ENCODE results near the gene ADCY2.

ADCY2 gene

DNA sequence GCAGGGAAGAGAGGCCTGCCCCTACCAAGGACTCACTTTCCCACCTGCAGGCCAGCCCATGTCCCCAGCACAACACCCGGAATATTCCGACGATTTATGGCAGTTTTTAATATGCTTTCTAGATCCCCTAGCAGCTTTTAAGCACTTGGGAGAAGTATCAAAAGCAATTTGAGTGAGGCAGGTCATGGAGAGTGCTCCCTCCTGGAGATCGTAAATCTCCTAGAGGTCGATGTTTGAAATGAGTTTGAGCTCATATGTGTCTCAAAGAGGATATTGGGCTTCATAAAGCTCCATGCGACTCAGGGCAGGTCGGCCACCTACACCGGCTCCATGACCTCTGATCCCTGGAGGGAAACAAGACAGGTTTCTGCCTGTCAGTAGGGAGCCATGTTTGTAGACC, 427.7 kb downstream of the ADCY2 start:
- no peaks in the 10 kb centered on the region for H3K9me3 ChIP-seq (ENCODE audit: low read length)
- H3K4me3 ChIP-seq (ENCODE audit: low read depth in 1 of 2, low read length in 2 of 2): no peak overlapping the region
- H3K27ac ChIP-seq (ENCODE audit: low read depth, low read length): no peak overlapping the region

GRCh38 chr5:7824995-7825394, 429.1 kb downstream of the ADCY2 start:
- no peaks in the 10 kb centered on the region for H3K9me3 ChIP-seq (ENCODE audit: low read length)
- H3K4me1 ChIP-seq (ENCODE audit: insufficient read depth, low read length): no peaks in the 10 kb centered on the region
- H3K27me3 ChIP-seq (ENCODE audit: control insufficient read depth in 1 of 2, insufficient read depth in 2 of 2, low read length in 2 of 2): no peaks in the 10 kb centered on the region

More for the DNA sequence above, 427.7 kb downstream of the ADCY2 start:
- no peak overlapping the region for H3K9ac ChIP-seq (ENCODE audit: low read length)
- H3K4me1 ChIP-seq (ENCODE audit: insufficient read depth, low read length): no peaks in the 10 kb centered on the region
- H3K36me3 ChIP-seq (ENCODE audit: insufficient read depth, low read length): peaks cover 4% of the 10 kb centered on the region
- no peaks in the 10 kb centered on the region for H3K27me3 ChIP-seq (ENCODE audit: control insufficient read depth in 1 of 2, insufficient read depth in 2 of 2, low read length in 2 of 2)

GRCh38 chr5:7825630-7826029, 429.7 kb downstream of the ADCY2 start:
- Histone ChIP-seq H3K36me3 (ENCODE audit: insufficient read depth, low read length) (peaks cover 4% of the 10 kb centered on the region), H3K27ac (ENCODE audit: low read depth, low read length) (no peak overlapping the region), H3K4me3 (ENCODE audit: low read depth in 1 of 2, low read length in 2 of 2) (no peak overlapping the region), H3K9me3 (ENCODE audit: low read length) (no peaks in the 10 kb centered on the region), H3K9ac (ENCODE audit: low read length) (no peak overlapping the region), H3K27me3 (ENCODE audit: control insufficient read depth in 1 of 2, insufficient read depth in 2 of 2, low read length in 2 of 2) (no peaks in the 10 kb centered on the region), H3K4me1 (ENCODE audit: insufficient read depth, low read length) (no peaks in the 10 kb centered on the region)

More at GRCh38 chr5:7824995-7825394, 429.1 kb downstream of the ADCY2 start:
- Histone ChIP-seq H3K9ac (ENCODE audit: low read length) (no peak overlapping the region), H3K27ac (ENCODE audit: low read depth, low read length) (no peak overlapping the region), H3K36me3 (ENCODE audit: insufficient read depth, low read length) (peaks cover 4% of the 10 kb centered on the region), H3K4me3 (ENCODE audit: low read depth in 1 of 2, low read length in 2 of 2) (no peak overlapping the region)

DNA sequence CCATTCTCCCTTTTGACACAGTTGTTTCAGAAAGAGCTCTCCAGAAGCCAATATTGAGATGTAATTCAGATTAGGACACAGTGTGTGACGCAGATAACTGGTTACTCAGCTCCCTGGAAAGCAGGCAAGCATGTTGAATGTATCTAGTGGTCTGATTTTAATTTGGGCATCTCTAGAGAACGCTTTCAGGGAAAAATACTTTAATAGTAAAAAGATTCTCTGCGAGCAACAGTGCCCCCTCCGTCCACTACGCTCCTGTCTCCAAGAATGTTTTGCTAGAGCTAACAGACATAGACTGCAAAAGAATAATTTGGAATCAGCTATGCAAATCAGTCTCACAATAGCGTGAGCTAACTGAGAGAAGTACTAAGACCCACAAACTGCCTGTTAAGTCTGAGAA, 431.7 kb downstream of the ADCY2 start:
- peaks cover 4% of the 10 kb centered on the region for H3K36me3 ChIP-seq (ENCODE audit: insufficient read depth, low read length)
- H3K9me3 ChIP-seq (ENCODE audit: low read length): no peaks in the 10 kb centered on the region
- no peak overlapping the region for H3K4me3 ChIP-seq (ENCODE audit: low read depth in 1 of 2, low read length in 2 of 2)
- no peaks in the 10 kb centered on the region for H3K4me1 ChIP-seq (ENCODE audit: insufficient read depth, low read length)
- no peaks in the 10 kb centered on the region for H3K27me3 ChIP-seq (ENCODE audit: control insufficient read depth in 1 of 2, insufficient read depth in 2 of 2, low read length in 2 of 2)
- H3K9ac ChIP-seq (ENCODE audit: low read length): no peak overlapping the region
- H3K27ac ChIP-seq (ENCODE audit: low read depth, low read length): no peak overlapping the region

DNA sequence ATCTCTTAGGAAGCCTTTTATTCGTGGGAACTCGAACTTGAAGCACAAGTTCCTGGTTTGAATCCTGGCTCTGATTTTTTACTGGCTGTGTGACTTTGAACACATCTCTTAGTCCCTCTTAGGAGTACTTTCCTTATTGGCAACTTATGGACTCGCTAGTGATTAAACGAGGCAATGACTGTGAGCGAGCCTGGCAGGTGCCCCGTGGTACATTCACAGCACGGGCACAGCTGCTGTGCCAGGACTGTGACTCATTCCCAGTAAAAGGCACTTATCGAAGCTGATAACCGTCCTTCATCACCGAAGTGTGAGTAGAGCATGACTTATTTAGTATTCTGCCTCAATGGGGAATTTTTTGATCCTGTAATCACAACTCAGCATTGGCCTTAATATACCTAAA, 432.3 kb downstream of the ADCY2 start:
- Histone ChIP-seq H3K9me3 (ENCODE audit: low read length) (no peaks in the 10 kb centered on the region), H3K27ac (ENCODE audit: low read depth, low read length) (no peak overlapping the region), H3K9ac (ENCODE audit: low read length) (no peak overlapping the region), H3K27me3 (ENCODE audit: control insufficient read depth in 1 of 2, insufficient read depth in 2 of 2, low read length in 2 of 2) (no peaks in the 10 kb centered on the region), H3K4me3 (ENCODE audit: low read depth in 1 of 2, low read length in 2 of 2) (no peak overlapping the region), H3K4me1 (ENCODE audit: insufficient read depth, low read length) (no peaks in the 10 kb centered on the region), H3K36me3 (ENCODE audit: insufficient read depth, low read length) (peaks cover 4% of the 10 kb centered on the region)

GRCh38 chr5:7834982-7835381, 439.0 kb downstream of the ADCY2 start:
- no peaks in the 10 kb centered on the region for H3K36me3 ChIP-seq (ENCODE audit: insufficient read depth, low read length)
- no peak overlapping the region for H3K4me3 ChIP-seq (ENCODE audit: low read depth in 1 of 2, low read length in 2 of 2)
- H3K4me1 ChIP-seq (ENCODE audit: insufficient read depth, low read length): no peaks in the 10 kb centered on the region
- no peak overlapping the region for H3K9ac ChIP-seq (ENCODE audit: low read length)
- no peaks in the 10 kb centered on the region for H3K27me3 ChIP-seq (ENCODE audit: control insufficient read depth in 1 of 2, insufficient read depth in 2 of 2, low read length in 2 of 2)
- no peaks in the 10 kb centered on the region for H3K9me3 ChIP-seq (ENCODE audit: low read length)
- H3K27ac ChIP-seq (ENCODE audit: low read depth, low read length): no peak overlapping the region

DNA sequence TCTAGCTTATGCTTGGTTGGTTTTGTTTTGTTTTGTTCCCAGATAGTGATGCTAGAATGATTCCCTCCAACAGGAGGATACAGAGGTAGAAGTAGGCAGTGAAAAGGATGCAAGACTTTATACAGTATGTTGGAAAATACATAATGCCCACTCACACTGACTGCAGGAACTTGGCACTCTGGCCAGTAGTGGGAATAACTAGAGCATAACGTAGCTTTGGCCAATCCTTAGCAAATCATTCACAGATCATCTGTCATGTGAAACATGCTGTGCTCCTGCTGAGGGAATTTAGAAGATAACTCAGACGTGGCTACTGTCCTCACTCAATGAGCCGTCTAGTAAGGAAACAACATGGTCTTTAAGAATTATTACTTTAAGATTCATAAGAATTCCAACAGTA, 441.5 kb downstream of the ADCY2 start:
- H3K36me3 ChIP-seq (ENCODE audit: insufficient read depth, low read length): no peaks in the 10 kb centered on the region
- no peak overlapping the region for H3K9ac ChIP-seq (ENCODE audit: low read length)
- no peaks in the 10 kb centered on the region for H3K4me1 ChIP-seq (ENCODE audit: insufficient read depth, low read length)
- H3K27ac ChIP-seq (ENCODE audit: low read depth, low read length): no peak overlapping the region
- no peaks in the 10 kb centered on the region for H3K27me3 ChIP-seq (ENCODE audit: control insufficient read depth in 1 of 2, insufficient read depth in 2 of 2, low read length in 2 of 2)
- H3K9me3 ChIP-seq (ENCODE audit: low read length): no peaks in the 10 kb centered on the region
- H3K4me3 ChIP-seq (ENCODE audit: low read depth in 1 of 2, low read length in 2 of 2): no peak overlapping the region

DNA sequence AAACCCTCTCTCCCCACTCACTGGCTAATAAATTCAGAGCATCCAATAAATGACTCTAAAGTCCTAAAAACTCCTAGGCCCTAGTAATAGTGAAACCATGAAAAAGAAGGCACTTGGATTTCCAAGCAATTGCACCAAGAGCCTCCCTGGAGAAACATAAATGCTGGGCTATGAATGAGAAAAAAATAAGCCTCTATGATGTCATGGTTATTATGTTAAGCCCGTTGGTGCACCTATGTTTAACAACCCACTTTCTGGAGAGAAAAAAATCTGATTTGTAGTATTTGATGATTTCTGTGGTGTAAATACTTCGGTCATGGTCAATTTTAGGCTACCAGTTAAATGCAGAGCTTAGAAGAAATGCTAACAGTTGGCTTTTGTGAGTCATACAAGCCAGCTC, 446.6 kb downstream of the ADCY2 start:
- H3K27ac ChIP-seq (ENCODE audit: low read depth, low read length): no peak overlapping the region
- H3K4me1 ChIP-seq (ENCODE audit: insufficient read depth, low read length): no peaks in the 10 kb centered on the region
- no peak overlapping the region for H3K4me3 ChIP-seq (ENCODE audit: low read depth in 1 of 2, low read length in 2 of 2)
- H3K9me3 ChIP-seq (ENCODE audit: low read length): no peaks in the 10 kb centered on the region
- peaks cover 0 to 5% of the 10 kb centered on the region in 2 donors for H3K27me3 ChIP-seq (ENCODE audit: control insufficient read depth in 1 of 2, insufficient read depth in 2 of 2, low read length in 2 of 2)
- H3K36me3 ChIP-seq (ENCODE audit: insufficient read depth, low read length): no peaks in the 10 kb centered on the region
- H3K9ac ChIP-seq (ENCODE audit: low read length): no peak overlapping the region

- H3K36me3 ChIP-seq (ENCODE audit: insufficient read depth, low read length): no peaks in the 10 kb centered on the region
- H3K4me3 ChIP-seq (ENCODE audit: low read depth in 1 of 2, low read length in 2 of 2): no peak overlapping the region
- no peak overlapping the region for H3K27ac ChIP-seq (ENCODE audit: low read depth, low read length)
- no peaks in the 10 kb centered on the region for H3K9me3 ChIP-seq (ENCODE audit: low read length)
- H3K9ac ChIP-seq (ENCODE audit: low read length): no peak overlapping the region
- H3K4me1 ChIP-seq (ENCODE audit: insufficient read depth, low read length): peaks cover 5% of the 10 kb centered on the region
- H3K27me3 ChIP-seq (ENCODE audit: control insufficient read depth in 1 of 2, insufficient read depth in 2 of 2, low read length in 2 of 2): peaks cover 16% of the 10 kb centered on the region in 2 donors
Measured at GRCh38 chr5:7844901-7845300, 449.0 kb downstream of the ADCY2 start.

- Histone ChIP-seq H3K4me3 (ENCODE audit: low read depth in 1 of 2, low read length in 2 of 2) (no peak overlapping the region), H3K4me1 (ENCODE audit: insufficient read depth, low read length) (peaks cover 5% of the 10 kb centered on the region), H3K36me3 (ENCODE audit: insufficient read depth, low read length) (no peaks in the 10 kb centered on the region), H3K27me3 (ENCODE audit: control insufficient read depth in 1 of 2, insufficient read depth in 2 of 2, low read length in 2 of 2) (peaks cover 16 to 20% of the 10 kb centered on the region in 2 donors), H3K9ac (ENCODE audit: low read length) (no peak overlapping the region), H3K9me3 (ENCODE audit: low read length) (no peaks in the 10 kb centered on the region), H3K27ac (ENCODE audit: low read depth, low read length) (no peak overlapping the region)
Measured at GRCh38 chr5:7845557-7845956, 449.6 kb downstream of the ADCY2 start.

GRCh38 chr5:7846327-7846726, 450.4 kb downstream of the ADCY2 start:
- Histone ChIP-seq H3K9ac (ENCODE audit: low read length) (no peak overlapping the region), H3K27me3 (ENCODE audit: control insufficient read depth in 1 of 2, insufficient read depth in 2 of 2, low read length in 2 of 2) (peaks cover 16 to 20% of the 10 kb centered on the region in 2 donors), H3K4me1 (ENCODE audit: insufficient read depth, low read length) (peaks cover 5% of the 10 kb centered on the region), H3K36me3 (ENCODE audit: insufficient read depth, low read length) (no peaks in the 10 kb centered on the region), H3K9me3 (ENCODE audit: low read length) (no peaks in the 10 kb centered on the region), H3K27ac (ENCODE audit: low read depth, low read length) (no peak overlapping the region), H3K4me3 (ENCODE audit: low read depth in 1 of 2, low read length in 2 of 2) (no peak overlapping the region)

GRCh38 chr5:7848296-7848695, 452.4 kb downstream of the ADCY2 start:
- peaks cover 5% of the 10 kb centered on the region for H3K4me1 ChIP-seq (ENCODE audit: insufficient read depth, low read length)
- H3K4me3 ChIP-seq (ENCODE audit: low read depth in 1 of 2, low read length in 2 of 2): no peak overlapping the region
- H3K9ac ChIP-seq (ENCODE audit: low read length): no peak overlapping the region
- H3K36me3 ChIP-seq (ENCODE audit: insufficient read depth, low read length): no peaks in the 10 kb centered on the region
- no peaks in the 10 kb centered on the region for H3K9me3 ChIP-seq (ENCODE audit: low read length)
- no peak overlapping the region for H3K27ac ChIP-seq (ENCODE audit: low read depth, low read length)
- H3K27me3 ChIP-seq (ENCODE audit: control insufficient read depth in 1 of 2, insufficient read depth in 2 of 2, low read length in 2 of 2): peaks cover 16 to 20% of the 10 kb centered on the region in 2 donors
